GM19238 (cell line): ENCODE results near the gene ROBO2.

ENCODE experiments used
- DNase-seq: peaks from one replicate; pipeline ENCODE4 v3.0.0; 2011; ENCODE audit warnings: low spot score; ENCODE audit not compliant: insufficient read length

ROBO2 gene

GRCh38 chr3:77052733-77053670 is 13.1 kb downstream of the ROBO2 start:
- DNase-seq: no peak

- DNase-seq: no peak
Measured at GRCh38 chr3:77053795-77054194, 13.9 kb downstream of the ROBO2 start.

GRCh38 chr3:77055841-77056341 is 16.0 kb downstream of the ROBO2 start:
- DNase-seq: no peak

- no peak for DNase-seq
Measured at GRCh38 chr3:77059354-77059753, 19.5 kb downstream of the ROBO2 start.

- no peak for DNase-seq
Measured at GRCh38 chr3:77063423-77063822, 23.5 kb downstream of the ROBO2 start.

- no peak for DNase-seq
Measured at GRCh38 chr3:77065750-77066149, 25.9 kb downstream of the ROBO2 start.

GRCh38 chr3:77066829-77067228 is 26.9 kb downstream of the ROBO2 start:
- no peak for DNase-seq

GRCh38 chr3:77068808-77069207 is 28.9 kb downstream of the ROBO2 start:
- no peak for DNase-seq

- no peak for DNase-seq
Measured at GRCh38 chr3:77071364-77071763, 31.5 kb downstream of the ROBO2 start.

- DNase-seq: no peak
Measured at GRCh38 chr3:77071809-77072208, 31.9 kb downstream of the ROBO2 start.

GRCh38 chr3:77072232-77072631 is 32.3 kb downstream of the ROBO2 start:
- DNase-seq: no peak

- DNase-seq: no peak
Measured at GRCh38 chr3:77078279-77078678, 38.4 kb downstream of the ROBO2 start.

GRCh38 chr3:77079988-77080610 is 40.2 kb downstream of the ROBO2 start:
- no peak for DNase-seq

- no peak for DNase-seq
Measured at GRCh38 chr3:77081240-77081661, 41.4 kb downstream of the ROBO2 start.

GRCh38 chr3:77084511-77084910 is 44.6 kb downstream of the ROBO2 start:
- no peak for DNase-seq

GRCh38 chr3:77086408-77086807 is 46.5 kb downstream of the ROBO2 start:
- no peak for DNase-seq

- DNase-seq: no peak
Measured at GRCh38 chr3:77091809-77092208, 51.9 kb downstream of the ROBO2 start.

- DNase-seq: no peak
Measured at GRCh38 chr3:77093101-77093500, 53.2 kb downstream of the ROBO2 start.

- no peak for DNase-seq
Measured at GRCh38 chr3:77096145-77096544, 56.2 kb downstream of the ROBO2 start.

GRCh38 chr3:77096966-77097890 is 57.3 kb downstream of the ROBO2 start:
- DNase-seq: no peak
